ENCODE measurements around the gene ISCU. TPM values are rescaled to one million over a fixed set of nuclear protein-coding genes. Genes with fewer than 3 reads are reported as not detected.

The ISCU gene
- total and polyA plus RNA-seq, 9 of the 15 experiments (the other 6 are each of a cell fraction or from before 2014, with no cell fraction given) = 15.9 to 92.5 (median 77.3) TPM

DNA sequence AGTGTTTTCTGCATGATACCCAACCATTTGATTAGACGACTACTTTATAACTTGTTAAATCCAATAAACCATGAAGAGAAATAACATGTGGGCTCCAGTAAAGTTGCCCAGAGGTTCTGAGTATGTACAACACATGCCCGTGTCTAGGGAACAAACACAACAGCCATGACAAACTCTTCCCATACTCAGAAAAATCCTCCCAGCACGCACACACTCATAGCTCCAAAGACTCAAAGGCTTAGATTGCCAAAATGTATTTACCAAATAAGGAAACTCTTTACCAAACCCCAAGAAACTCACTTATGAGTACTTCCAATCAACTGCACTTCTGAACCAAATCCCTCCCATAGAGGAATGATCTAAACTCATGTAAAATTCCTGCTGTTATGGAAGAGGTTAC lies 18.7 kb upstream of the ISCU start (continued):
- TF ChIP-seq, protein P1, sequence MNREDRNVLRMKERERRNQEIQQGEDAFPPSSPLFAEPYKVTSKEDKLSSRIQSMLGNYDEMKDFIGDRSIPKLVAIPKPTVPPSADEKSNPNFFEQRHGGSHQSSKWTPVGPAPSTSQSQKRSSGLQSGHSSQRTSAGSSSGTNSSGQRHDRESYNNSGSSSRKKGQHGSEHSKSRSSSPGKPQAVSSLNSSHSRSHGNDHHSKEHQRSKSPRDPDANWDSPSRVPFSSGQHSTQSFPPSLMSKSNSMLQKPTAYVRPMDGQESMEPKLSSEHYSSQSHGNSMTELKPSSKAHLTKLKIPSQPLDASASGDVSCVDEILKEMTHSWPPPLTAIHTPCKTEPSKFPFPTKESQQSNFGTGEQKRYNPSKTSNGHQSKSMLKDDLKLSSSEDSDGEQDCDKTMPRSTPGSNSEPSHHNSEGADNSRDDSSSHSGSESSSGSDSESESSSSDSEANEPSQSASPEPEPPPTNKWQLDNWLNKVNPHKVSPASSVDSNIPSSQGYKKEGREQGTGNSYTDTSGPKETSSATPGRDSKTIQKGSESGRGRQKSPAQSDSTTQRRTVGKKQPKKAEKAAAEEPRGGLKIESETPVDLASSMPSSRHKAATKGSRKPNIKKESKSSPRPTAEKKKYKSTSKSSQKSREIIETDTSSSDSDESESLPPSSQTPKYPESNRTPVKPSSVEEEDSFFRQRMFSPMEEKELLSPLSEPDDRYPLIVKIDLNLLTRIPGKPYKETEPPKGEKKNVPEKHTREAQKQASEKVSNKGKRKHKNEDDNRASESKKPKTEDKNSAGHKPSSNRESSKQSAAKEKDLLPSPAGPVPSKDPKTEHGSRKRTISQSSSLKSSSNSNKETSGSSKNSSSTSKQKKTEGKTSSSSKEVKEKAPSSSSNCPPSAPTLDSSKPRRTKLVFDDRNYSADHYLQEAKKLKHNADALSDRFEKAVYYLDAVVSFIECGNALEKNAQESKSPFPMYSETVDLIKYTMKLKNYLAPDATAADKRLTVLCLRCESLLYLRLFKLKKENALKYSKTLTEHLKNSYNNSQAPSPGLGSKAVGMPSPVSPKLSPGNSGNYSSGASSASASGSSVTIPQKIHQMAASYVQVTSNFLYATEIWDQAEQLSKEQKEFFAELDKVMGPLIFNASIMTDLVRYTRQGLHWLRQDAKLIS (CRISPR knock-in tag; IDR thresholded peaks at IDR 0.05) = no peak
- TF ChIP-seq RFX1 (IDR thresholded peaks at IDR 0.05) = no peak
- TF ChIP-seq EP400 (IDR thresholded peaks at IDR 0.05) = no peak
- no peak for TF ChIP-seq ZNF41 (CRISPR knock-in tag; conservative IDR thresholded peaks at IDR 0.05)
- no peak for TF ChIP-seq CHD4 (IDR thresholded peaks at IDR 0.05; ENCODE audit: insufficient read depth, insufficient replicate concordance, low read depth, low read length, poor library complexity, severe bottlenecking)
- TF ChIP-seq RAD51 (IDR thresholded peaks at IDR 0.05; ENCODE audit: borderline replicate concordance, low read depth) = no peak
- TF ChIP-seq ADNP (tag; IDR thresholded peaks at IDR 0.05) = no peak
- no peak for TF ChIP-seq POLR2AphosphoS5 (IDR thresholded peaks at IDR 0.05; ENCODE audit: control insufficient read depth, insufficient read depth, low read depth, low read length)
- TF ChIP-seq NCOR1 (IDR thresholded peaks at IDR 0.05) = no peak
- TF ChIP-seq HEY1 (CRISPR knock-in tag; IDR thresholded peaks at IDR 0.05; ENCODE audit: borderline replicate concordance) = no peak
- no peak for TF ChIP-seq MYC (IDR thresholded peaks at IDR 0.05; ENCODE audit: low read depth, low read length)
- TF ChIP-seq MYC (CRISPR knock-in tag; IDR thresholded peaks at IDR 0.05; ENCODE audit: borderline replicate concordance, low read depth) = no peak
